ENCODE measurements around the gene HES4.

HES4 gene

GRCh38 chr1:981955-982558 lies 17.8 kb downstream of the HES4 start, which contains the start of gene PERM1:
Gene PERM1 (minus strand): TSS chr1:982093. CDS start chr1:981029, 1,064 bp downstream.
- in situ Hi-C loops (cut with HindIII; ENCODE audit: low sequenced_read_pairs): no loop called here
- DNase-seq (ENCODE audit: low read depth, low spot score): no peak
- no peak within 1 kb of the TSS for H3K4me3 ChIP-seq (ENCODE audit: low read depth, low read length)
- TF ChIP-seq CTCF (IDR thresholded peaks at IDR 0.05; ENCODE audit: low read depth, low read length): no peak

- DNase-seq (ENCODE audit: low read depth, low spot score): no peak
- H3K4me3 ChIP-seq (ENCODE audit: low read depth, low read length): no peak overlapping the region
- no peak for TF ChIP-seq CTCF (IDR thresholded peaks at IDR 0.05; ENCODE audit: low read depth, low read length)
- in situ Hi-C loops (cut with HindIII; ENCODE audit: low sequenced_read_pairs): no loop called here
These were observed 18.4 kb downstream of the HES4 start for GRCh38 chr1:981491-981954.

- H3K4me3 ChIP-seq (ENCODE audit: low read depth, low read length): no peak overlapping the region
These were observed 19.1 kb downstream of the HES4 start for GRCh38 chr1:980602-981395.

GRCh38 chr1:980137-980571 lies 19.7 kb downstream of the HES4 start:
- H3K4me3 ChIP-seq (ENCODE audit: low read depth, low read length): no peak overlapping the region
- no peak for DNase-seq (ENCODE audit: low read depth, low spot score)
- in situ Hi-C loops (cut with HindIII; ENCODE audit: low sequenced_read_pairs): no loop called here
- no peak for TF ChIP-seq CTCF (IDR thresholded peaks at IDR 0.05; ENCODE audit: low read depth, low read length)

More at GRCh38 chr1:980602-981395, 19.1 kb downstream of the HES4 start:
- in situ Hi-C loops (cut with HindIII; ENCODE audit: low sequenced_read_pairs): no loop called here
- no peak for TF ChIP-seq CTCF (IDR thresholded peaks at IDR 0.05; ENCODE audit: low read depth, low read length)
- no peak for DNase-seq (ENCODE audit: low read depth, low spot score)

- TF ChIP-seq CTCF (IDR thresholded peaks at IDR 0.05; ENCODE audit: low read depth, low read length): no peak
- no peak overlapping the region for H3K4me3 ChIP-seq (ENCODE audit: low read depth, low read length)
- DNase-seq (ENCODE audit: low read depth, low spot score): no peak
- in situ Hi-C loops (cut with HindIII; ENCODE audit: low sequenced_read_pairs): no loop called here
These were observed 20.2 kb downstream of the HES4 start for GRCh38 chr1:979744-980072.

- no peak overlapping the region for H3K4me3 ChIP-seq (ENCODE audit: low read depth, low read length)
These were observed 20.8 kb downstream of the HES4 start for GRCh38 chr1:978835-979743.

More at GRCh38 chr1:978835-979743, 20.8 kb downstream of the HES4 start:
- in situ Hi-C loops (cut with HindIII; ENCODE audit: low sequenced_read_pairs): no loop called here
- no peak for DNase-seq (ENCODE audit: low read depth, low spot score)
- no peak for TF ChIP-seq CTCF (IDR thresholded peaks at IDR 0.05; ENCODE audit: low read depth, low read length)
